ELF-1 (cell line): ENCODE results near the gene ANKRD13A.

Experiments
- DNase-seq: peaks from one replicate; pipeline ENCODE4 v3.0.0-alpha.2; 2016; ENCODE audit warnings: low read depth, low spot score

The ANKRD13A gene

GRCh38 chr12:109998904-109999648 is at the start of gene ANKRD13A:
ANKRD13A (plus strand) TSS chr12:109999430; CDS start chr12:109999689, 259 bp downstream.
- peak; percentile 97 for DNase-seq

- DNase-seq: no peak
Observed at GRCh38 chr12:109950625-109951024, 48.6 kb upstream of the ANKRD13A start.

DNA sequence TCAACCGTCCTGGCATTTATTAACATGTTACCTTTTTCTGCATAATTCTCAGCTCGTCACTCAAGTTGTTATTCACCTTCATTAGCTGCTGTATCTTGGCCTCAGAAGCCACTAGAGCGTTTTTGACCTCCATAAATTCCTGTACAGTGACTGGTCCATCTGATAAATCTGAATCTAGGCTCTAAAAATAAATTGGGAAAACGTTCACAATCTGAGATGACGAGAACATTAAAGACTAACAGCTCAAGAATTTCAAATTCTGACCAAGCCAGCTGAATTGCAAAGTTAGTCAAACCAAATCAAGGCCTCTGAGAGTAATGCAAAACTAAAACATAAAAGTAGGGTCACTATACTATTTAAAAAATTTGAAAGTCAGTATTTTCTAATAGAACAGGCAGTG is 48.1 kb upstream of the ANKRD13A start:
- no peak for DNase-seq

DNA sequence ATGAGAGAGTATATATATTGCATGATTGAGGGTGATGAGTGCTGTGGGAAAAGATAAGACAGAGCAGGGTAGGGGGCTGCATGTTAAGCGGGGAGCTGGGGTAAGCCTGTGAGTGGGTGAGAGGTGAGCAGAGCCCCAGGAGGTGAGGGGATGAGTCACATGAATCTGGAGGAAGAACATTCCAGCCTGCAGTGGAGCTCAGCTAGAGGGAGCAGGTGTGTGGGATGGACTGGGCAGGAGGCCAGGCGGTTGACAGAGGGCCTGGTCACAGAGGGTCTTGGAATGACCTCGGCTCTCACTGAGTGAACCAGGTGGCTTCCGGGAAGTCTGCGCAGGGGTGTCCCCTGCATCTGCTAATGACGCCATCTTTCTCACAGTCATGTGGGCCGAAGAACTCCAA is 47.5 kb upstream of the ANKRD13A start:
- DNase-seq: no peak

DNA sequence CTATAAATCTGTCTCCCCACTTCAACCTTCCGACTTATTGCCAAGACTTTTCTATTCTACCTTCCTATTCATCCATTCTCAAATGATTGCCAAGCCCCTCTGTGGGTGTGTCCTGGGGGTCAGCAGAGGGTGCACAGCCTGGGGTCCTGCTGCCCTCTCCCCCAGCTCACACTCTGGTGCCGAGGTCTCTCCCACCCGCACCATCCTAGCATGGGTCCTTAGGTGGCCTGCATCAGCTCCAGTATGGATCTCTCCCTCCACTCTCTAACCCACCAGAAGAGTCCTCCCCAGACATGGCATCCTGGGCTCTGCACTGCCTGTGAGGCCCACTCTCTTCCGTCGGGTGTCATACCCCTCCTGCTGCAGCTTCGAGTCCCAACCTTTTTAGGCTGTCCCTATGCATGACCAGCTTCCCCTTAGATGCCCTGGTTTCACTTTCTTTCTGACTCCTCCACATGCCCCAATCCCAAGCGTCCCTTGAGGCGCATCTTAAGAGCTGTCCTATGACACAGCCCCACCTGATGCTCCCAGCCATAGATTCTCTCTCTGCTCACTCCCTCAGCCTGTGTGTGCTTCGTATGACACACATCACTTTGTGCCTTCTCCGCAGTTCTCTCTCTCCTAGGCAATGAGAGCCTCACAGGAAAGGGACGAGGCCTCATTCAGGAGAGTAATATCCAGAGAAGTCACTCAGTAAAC is 46.9 kb upstream of the ANKRD13A start:
- no peak for DNase-seq

DNA sequence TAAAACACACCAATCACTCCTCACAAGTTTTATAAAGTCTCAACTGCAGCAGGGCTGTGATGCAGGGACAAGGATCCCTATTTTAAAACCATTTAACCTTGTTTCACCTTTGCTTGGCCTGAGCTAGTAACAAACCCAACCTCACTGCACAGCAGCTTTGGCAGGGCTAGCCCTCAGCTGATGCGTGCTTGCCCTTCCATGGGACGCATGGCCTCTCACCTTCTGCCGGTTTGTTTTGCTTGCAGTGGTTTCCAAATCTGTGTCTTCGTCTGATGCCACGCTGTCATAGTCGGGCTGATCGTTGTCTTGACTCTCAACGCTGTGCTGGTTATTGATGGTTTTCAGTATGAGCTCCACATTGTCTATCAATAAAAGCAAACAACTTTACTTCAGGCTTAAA is 46.4 kb upstream of the ANKRD13A start:
- no peak for DNase-seq

DNA sequence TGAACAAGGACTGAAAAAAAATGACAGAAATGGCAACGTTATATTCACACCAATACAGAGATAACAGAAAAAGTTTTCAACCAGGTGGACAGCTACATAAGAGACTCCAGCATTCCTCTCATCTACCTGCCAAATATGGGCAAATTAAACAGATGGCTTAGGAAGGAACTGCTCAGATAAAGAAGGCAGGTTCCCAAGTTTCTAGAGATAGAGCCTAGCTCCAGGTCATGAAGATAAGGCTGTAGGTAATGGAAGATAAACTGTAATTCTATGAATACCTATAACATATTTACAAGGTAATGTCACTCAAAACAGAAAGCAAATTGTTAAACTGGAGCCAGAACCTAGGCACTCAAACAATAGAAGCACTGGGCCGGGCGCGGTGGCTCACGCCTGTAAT is 45.6 kb upstream of the ANKRD13A start:
- no peak for DNase-seq

DNA sequence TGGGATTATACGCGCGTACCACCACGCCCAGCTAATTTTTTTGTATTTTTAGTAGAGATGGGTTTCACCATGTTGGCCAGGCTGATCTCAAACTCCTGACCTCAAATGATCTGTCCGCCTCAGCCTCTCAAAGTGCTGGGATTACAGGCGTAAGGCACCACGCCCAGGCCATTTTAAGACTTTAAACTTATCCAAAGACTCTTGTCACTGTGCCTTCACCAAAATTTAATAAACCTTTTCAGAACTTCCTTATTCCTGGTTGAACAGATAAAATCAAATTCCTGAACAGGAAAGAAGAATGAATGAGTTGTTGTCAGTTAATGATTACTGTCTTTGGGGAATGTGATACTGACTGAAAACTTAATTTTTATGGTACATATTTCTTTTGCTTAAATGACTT is 40.9 kb upstream of the ANKRD13A start:
- no peak for DNase-seq

- DNase-seq: no peak
Observed at GRCh38 chr12:109959411-109960093, 39.7 kb upstream of the ANKRD13A start.

DNA sequence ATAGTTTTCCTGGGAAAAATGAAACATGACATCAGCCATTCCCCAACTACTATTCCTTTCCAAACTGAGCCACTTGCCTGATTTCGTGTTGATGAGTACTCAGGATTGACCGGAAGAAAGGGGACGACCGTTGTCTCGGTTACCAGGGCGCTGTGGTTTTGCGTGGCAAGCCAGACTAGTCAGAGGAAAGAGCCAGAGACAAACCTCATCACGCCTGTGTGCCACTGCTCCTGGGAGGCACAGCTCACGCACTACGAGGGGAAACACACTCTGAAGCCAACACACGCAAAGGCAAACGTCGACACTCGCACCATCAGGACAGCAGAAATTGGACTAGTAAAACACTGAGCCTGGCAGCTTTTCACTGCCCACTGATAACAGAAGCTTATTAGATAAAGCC is 38.0 kb upstream of the ANKRD13A start:
- no peak for DNase-seq

DNA sequence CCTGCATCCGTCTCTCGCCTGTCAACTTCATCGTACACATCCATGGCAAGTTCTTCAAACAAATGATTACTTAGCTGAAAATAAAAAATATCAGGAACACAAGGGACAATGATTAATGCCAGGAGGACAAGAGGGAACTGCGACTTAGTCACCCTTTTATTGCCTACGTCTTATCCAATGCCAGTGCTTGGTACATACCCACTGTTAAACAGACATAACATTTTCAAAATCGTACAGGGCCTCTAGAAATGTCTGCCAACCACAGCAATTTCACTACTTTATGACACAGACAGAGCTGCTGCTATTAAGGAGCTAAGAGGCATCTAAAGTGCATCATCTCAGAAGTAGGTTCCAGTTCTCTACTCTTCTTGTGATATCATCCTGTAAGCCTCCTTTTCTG is 37.6 kb upstream of the ANKRD13A start:
- no peak for DNase-seq

GRCh38 chr12:109962398-109962797 is 36.8 kb upstream of the ANKRD13A start:
- DNase-seq: no peak

DNA sequence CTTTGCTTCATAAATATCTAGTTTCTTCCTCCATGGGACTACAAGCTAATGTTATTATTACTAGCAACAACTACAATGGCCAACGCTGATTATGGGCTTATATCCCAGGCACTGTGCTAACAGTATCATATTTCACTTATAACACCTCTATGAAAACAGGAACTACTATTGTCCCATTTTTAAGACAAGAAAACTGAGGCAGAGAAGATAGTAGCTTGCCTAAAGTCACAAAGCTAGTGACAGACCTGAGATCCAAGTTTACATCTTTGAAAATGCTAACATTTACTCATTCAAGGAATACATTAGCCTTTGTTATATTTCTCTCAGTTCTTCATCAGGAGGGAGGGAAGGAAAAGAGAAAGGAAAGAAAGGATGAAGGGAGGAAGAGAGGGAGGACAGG is 35.9 kb upstream of the ANKRD13A start:
- DNase-seq: no peak

- no peak for DNase-seq
Observed at GRCh38 chr12:109963743-109964429, 35.3 kb upstream of the ANKRD13A start.

- no peak for DNase-seq
Observed at GRCh38 chr12:109966546-109966945, 32.7 kb upstream of the ANKRD13A start.

GRCh38 chr12:109967383-109968031 is 31.7 kb upstream of the ANKRD13A start:
- no peak for DNase-seq

- no peak for DNase-seq
Observed at GRCh38 chr12:109968032-109968420, 31.2 kb upstream of the ANKRD13A start.

- no peak for DNase-seq
Observed at GRCh38 chr12:109968801-109969200, 30.4 kb upstream of the ANKRD13A start.

DNA sequence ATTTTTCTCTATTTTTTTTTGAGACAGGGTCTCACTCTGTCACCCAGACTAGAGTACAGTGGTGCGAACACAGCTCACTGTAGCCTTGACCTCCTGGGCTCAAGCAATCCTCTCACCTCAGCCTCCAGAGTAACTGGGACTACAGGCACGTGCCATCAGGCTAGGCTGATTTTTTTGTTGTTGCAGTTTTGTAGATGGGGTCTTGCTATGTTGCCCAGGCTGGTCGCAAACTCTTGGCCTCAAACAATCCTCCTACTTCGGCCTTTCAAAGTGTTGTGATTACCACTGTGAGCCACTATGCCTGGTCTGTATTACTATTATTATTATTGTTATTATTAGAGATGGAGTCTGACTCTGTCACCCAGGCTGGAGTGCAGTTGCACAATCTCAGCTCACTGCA is 26.4 kb upstream of the ANKRD13A start:
- DNase-seq: no peak

DNA sequence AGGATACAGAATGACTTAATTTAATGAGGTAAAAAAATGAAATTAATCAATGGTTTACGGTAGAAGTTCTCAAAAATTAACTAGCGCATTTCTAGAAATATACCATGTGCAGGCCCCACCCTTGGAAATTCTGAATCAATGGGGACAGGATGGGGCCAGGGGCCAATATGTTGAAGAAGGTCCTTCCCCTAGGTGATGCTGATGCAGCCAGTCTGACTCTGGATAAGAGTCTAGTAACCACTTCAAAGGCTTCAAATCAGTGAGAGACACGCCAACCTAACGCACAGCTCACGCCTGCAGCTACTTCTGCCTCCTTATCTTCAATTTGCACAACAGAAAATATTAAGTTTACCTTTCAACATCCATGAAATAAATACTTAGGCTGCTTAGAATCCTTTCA is 17.9 kb upstream of the ANKRD13A start:
- DNase-seq: no peak

DNA sequence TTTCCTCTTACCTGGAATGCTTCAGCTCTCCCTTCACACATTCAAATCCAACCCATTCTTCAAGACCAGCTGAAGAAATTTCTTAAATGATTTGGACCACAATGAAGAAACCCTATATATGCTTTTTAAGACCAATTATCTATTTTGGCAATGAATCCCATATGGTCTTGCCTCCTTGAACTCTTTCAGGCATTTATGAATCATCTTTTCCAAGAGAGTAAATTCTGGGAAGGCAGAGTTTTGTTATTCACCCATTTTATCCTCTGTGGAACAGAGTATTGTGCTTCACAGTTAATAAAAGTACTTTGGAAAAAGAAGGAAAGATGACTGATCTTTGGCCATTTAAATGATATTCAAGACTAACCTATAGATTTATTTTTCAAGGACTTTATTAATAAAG is 17.0 kb upstream of the ANKRD13A start:
- DNase-seq: no peak
